Spleen (tissue), 11 donors: ENCODE measurements around the gene GABARAP. TPM values are rescaled to one million over a fixed set of nuclear protein-coding genes. Genes with fewer than 3 reads are reported as not detected.

Experiments used
- DNase-seq: peaks from one replicate; pipeline ENCODE4 v3.0.0-alpha.2; 2020
- H3K27ac ChIP-seq, 8 donors: fragments of 200-600 bp; sonication (generic) in 7 of 8; 1 replicate in 4 of 8; 2 replicates in 4 of 8; pipeline versions ENCODE4 v1.5.0 to v1.8.0; 2016 to 2021; ENCODE audit warnings: inconsistent platforms in 4 of 8, mild to moderate bottlenecking in 4 of 8, moderate library complexity in 1 of 8
- H3K27me3 ChIP-seq, 7 donors: fragments of 200-600 bp; sonication (generic) in 6 of 7; replicated peaks in 1 of 7; 1 replicate in 4 of 7; 2 replicates in 3 of 7; pipeline versions ENCODE4 v1.5.0 to v1.8.0; 2016 to 2021; ENCODE audit warnings: inconsistent platforms in 3 of 7, mild to moderate bottlenecking in 1 of 7
- H3K36me3 ChIP-seq, 6 donors: fragments of 200-600 bp; sonication (generic) in 5 of 6; 1 replicate in 4 of 6; 2 replicates in 2 of 6; pipeline versions ENCODE4 v1.5.0 to v1.8.0; 2016 to 2021; ENCODE audit warnings: inconsistent platforms in 2 of 6
- H3K4me1 ChIP-seq, 6 donors: fragments of 200-600 bp; sonication (generic) in 5 of 6; 1 replicate in 3 of 6; 2 replicates in 3 of 6; pipeline versions ENCODE4 v1.5.0 to v1.8.0; 2016 to 2021; ENCODE audit warnings: inconsistent platforms in 3 of 6
- H3K4me3 ChIP-seq, 8 donors: fragments of 200-600 bp; sonication (generic) in 7 of 8; 1 replicate in 4 of 8; 2 replicates in 4 of 8; pipeline versions ENCODE4 v1.5.0 to v1.8.0; 2016 to 2021; ENCODE audit warnings: inconsistent platforms in 4 of 8, mild to moderate bottlenecking in 4 of 8, moderate library complexity in 2 of 8
- H3K9me3 ChIP-seq, 8 donors: fragments of 200-600 bp; sonication (generic) in 7 of 8; 1 replicate in 4 of 8; 2 replicates in 4 of 8; pipeline versions ENCODE4 v1.5.0 to v1.8.0; 2016 to 2021; ENCODE audit warnings: inconsistent platforms in 4 of 8
- POLR2A ChIP-seq, 3 donors: fragments of 450-650 bp; IDR thresholded peaks; one replicate each; pipeline ENCODE4 v1.5.1; 2017; ENCODE audit warnings: antibody characterized with exemption in 3 of 3, mild to moderate bottlenecking in 1 of 3
- POLR2AphosphoS5 ChIP-seq, 3 donors: sonication (generic); formaldehyde crosslinking; IDR thresholded peaks; one replicate each; pipeline ENCODE4 v1.5.1; 2017; ENCODE audit warnings: antibody characterized with exemption in 3 of 3
- WGBS, 5 donors: extraction: QIAGEN DNeasy Blood & Tissue Kit in 3 of 5; methylation state at CpG; one replicate each; pipeline versions ENCODE4 v1.1.5 to v1.1.7; 2013 to 2018; 5-methylcytosine and 5-hydroxymethylcytosine counted together
- intact Hi-C: fragments of 100-400 bp; cut with DNase I; formaldehyde crosslinking; loops from one replicate; pipeline ENCODE4 v1.15.0; 2023; ENCODE audit warnings: low total_unique reads
- polyA plus RNA-seq, 3 donors: library from polyadenylated mRNA; stranded (reverse); fragments of 200-250 nt; gene quantifications; one replicate each; pipeline ENCODE4 v1.2.1, GENCODE V29; 2013
- total RNA-seq, 7 donors: library from RNA; depleted of rRNA in 3 of 7; stranded (reverse); fragments of >200 nt in 3 of 7; fragmentation: NEBNext Ultra II Directional in 4 of 7; extraction: Animal tissue kit (Norgen Biotek cat#: 25700) in 4 of 7; gene quantifications; one replicate each; pipeline versions ENCODE4 v1.1.0 to v1.2.1, GENCODE V29; 2016 to 2021
- TF ChIP-seq, protein P1 (sequence below), 11 experiments: fragments of 200-600 bp in 7 of 11; fragments of 450-650 bp in 4 of 11; sonication (generic) in 4 of 11; IDR thresholded peaks in 8 of 11; conservative IDR thresholded peaks in 3 of 11; 1 replicate in 7 of 11; 2 replicates in 4 of 11; pipeline versions ENCODE4 v1.4.0 to v1.8.0; 2016 to 2021; ENCODE audit warnings: antibody characterized with exemption in 11 of 11, inconsistent platforms in 4 of 11, mild to moderate bottlenecking in 1 of 11
- donor health status: healthy with polysubstance abuse.
- donor health status: DM: no; HTN: no; CAD: no; lungs with moderate emphysema.
- donor health status: DM: no; HTN: no; CAD: no.
- donor health status: Bipolar disorder and iron deficiency.
- donor health status: healthy.
- donor health status: DM: no; HTN: no; CAD: no.
- donor health status: DM: yes; HTN: yes; CAD: no.

GABARAP gene
- total and polyA plus RNA-seq, 10 donors: 222 to 855 (median 489) TPM

DNA sequence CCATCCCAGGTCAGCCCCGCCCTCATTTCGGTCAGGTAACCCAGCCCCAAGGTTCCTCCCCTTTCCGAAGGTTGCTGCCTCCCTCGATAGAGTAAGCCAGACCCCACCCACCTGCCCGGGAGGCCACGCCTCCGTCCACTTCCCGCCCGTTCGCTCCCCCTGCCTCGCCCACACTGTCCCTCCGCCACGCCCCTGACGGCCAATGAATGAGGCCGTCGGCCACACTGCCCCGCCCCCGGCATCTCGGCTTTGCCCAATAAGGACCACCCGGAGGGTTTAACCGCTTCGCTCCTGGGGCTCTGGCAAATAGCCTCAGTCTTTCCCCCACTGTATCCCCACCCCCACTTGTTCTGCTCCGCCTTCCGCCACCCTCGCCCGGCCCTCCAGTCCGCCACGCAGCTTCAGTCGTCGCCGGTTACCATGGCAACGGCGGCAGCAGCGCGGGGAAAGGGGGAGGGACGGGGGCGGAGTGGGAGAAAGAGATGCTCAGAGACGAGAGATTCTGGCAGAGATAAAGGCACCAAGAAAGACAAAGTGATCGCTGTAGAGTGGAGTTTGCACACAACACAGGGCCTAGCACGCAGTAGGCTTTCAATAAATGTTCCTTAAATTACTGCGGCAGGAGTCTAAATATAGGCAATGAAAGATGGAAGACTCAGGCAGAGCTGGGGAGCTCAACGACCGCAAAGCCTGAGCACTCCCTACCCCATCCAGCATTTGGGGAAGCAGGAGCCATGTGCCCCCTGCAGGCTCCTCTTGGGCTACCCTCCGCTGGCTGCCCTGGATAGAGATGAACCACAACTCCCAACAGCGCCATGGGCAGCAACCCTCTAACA lies 27.7 kb downstream of the GABARAP start:
- peak; percentile 6 to 83 (median 68) for TF ChIP-seq POLR2AphosphoS5 (IDR thresholded peaks at IDR 0.05)
- TF ChIP-seq, protein P1, sequence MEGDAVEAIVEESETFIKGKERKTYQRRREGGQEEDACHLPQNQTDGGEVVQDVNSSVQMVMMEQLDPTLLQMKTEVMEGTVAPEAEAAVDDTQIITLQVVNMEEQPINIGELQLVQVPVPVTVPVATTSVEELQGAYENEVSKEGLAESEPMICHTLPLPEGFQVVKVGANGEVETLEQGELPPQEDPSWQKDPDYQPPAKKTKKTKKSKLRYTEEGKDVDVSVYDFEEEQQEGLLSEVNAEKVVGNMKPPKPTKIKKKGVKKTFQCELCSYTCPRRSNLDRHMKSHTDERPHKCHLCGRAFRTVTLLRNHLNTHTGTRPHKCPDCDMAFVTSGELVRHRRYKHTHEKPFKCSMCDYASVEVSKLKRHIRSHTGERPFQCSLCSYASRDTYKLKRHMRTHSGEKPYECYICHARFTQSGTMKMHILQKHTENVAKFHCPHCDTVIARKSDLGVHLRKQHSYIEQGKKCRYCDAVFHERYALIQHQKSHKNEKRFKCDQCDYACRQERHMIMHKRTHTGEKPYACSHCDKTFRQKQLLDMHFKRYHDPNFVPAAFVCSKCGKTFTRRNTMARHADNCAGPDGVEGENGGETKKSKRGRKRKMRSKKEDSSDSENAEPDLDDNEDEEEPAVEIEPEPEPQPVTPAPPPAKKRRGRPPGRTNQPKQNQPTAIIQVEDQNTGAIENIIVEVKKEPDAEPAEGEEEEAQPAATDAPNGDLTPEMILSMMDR (IDR thresholded peaks at IDR 0.05 in 8 of 11, conservative IDR thresholded peaks at IDR 0.05 in 3 of 11): peak in 10 of 11 experiments; percentile 19 to 65 (median 42)
- TF ChIP-seq POLR2A (IDR thresholded peaks at IDR 0.05): no peak
- peak; percentile 100 for DNase-seq
- H3K27me3 ChIP-seq: no peaks in the 10 kb centered on the region
- no peaks in the 10 kb centered on the region for H3K9me3 ChIP-seq
- peak overlapping the region in 7 of 8 donors; percentile 72 to 99 (median 79) for H3K27ac ChIP-seq
- H3K4me1 ChIP-seq: peaks cover 34 to 75% (median 58%) of the 10 kb centered on the region in 6 donors
- WGBS, 5 donors: 0 to 1% (median 0%) methylated on average over 44 to 45 of the region's 45 CpGs
- H3K36me3 ChIP-seq: no peaks in the 10 kb centered on the region
- intact Hi-C loops: no loop called here
- H3K4me3 ChIP-seq: peak overlapping the region; percentile 44 to 87 (median 61)

DNA sequence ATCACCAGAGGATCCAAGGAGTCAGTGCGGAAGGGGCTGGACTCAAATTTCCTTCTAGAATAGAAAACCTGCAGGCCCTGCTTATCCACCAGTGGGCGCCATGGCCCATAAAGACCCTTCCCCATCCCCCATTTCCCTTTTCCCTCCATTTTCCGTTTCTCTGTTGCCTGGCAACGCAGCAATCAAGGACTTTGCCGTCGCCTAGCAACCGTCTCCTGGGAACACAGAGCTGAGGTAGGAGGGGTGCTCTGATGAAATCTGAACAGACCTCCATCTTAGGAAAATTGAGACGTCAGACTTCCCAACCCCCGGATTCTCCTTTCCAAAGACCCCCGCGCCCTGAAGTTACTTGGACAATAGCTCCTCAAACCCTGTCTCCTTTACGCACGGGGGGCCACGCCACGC lies 28.4 kb downstream of the GABARAP start:
- Histone ChIP-seq H3K27ac (peak overlapping the region in 7 of 8 donors; percentile 72 to 99 (median 79)), H3K27me3 (no peaks in the 10 kb centered on the region), H3K9me3 (no peaks in the 10 kb centered on the region), H3K4me3 (peak overlapping the region; percentile 16 to 87 (median 61)), H3K4me1 (peaks cover 28 to 69% (median 52%) of the 10 kb centered on the region in 6 donors), H3K36me3 (no peaks in the 10 kb centered on the region)
- WGBS, 5 donors: 3 to 5% (median 4%) methylated on average over 15 of the region's 15 CpGs
- intact Hi-C loops: no loop called here
- TF ChIP-seq POLR2AphosphoS5 (IDR thresholded peaks at IDR 0.05) (no peak), POLR2A (IDR thresholded peaks at IDR 0.05) (no peak)
- TF ChIP-seq, protein P1 (IDR thresholded peaks at IDR 0.05 in 8 of 11, conservative IDR thresholded peaks at IDR 0.05 in 3 of 11): peak in 8 of 11 experiments; percentile 19 to 51 (median 28)
- no peak for DNase-seq

DNA sequence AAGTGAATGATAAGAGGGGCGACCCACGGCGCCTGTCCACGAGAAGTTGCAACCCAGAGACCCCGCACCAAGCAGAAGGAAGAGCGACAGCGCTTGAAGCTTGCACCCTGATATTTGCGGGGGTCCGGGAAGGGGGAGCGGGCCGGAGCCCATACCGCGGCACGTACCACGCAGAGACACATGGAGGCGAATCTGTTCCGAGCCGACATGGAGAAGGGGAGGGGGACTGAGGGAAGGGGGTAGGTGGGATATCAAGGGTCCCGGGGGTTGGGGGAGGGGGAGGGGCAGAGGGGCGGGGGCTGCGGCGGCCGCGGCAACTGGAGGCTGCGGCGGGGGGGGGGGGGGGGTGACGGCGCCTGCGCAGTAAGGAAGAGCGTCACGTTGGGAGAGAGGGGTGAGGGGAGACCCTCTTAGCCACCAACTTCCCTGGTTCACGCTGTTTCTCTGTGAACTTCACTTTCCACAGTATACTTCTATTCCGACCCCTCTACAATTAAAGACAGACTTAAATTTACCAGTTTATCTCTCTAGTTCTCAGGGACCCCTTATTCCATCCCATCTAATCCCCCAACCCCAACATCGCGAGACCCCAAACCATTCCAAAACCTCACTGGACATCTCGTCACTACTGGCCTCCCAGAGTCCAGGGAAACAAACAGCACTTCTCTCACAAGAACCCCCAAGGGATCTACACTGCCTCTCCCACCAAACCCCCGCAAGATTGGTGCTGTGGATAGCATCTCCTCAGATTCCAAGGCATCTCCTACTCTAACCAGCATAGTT lies 30.6 kb downstream of the GABARAP start:
- Histone ChIP-seq H3K27ac (no peak overlapping the region), H3K4me1 (peaks cover 18 to 64% (median 39%) of the 10 kb centered on the region in 6 donors), H3K27me3 (no peaks in the 10 kb centered on the region), H3K36me3 (no peaks in the 10 kb centered on the region), H3K4me3 (no peak overlapping the region), H3K9me3 (no peaks in the 10 kb centered on the region)
- 56 to 76% (median 74%) methylated on average over 23 to 37 of the region's 37 CpGs for WGBS, 5 donors
- intact Hi-C loops: no loop called here
- TF ChIP-seq POLR2A (IDR thresholded peaks at IDR 0.05) (no peak), POLR2AphosphoS5 (IDR thresholded peaks at IDR 0.05) (no peak)
- no peak for DNase-seq

DNA sequence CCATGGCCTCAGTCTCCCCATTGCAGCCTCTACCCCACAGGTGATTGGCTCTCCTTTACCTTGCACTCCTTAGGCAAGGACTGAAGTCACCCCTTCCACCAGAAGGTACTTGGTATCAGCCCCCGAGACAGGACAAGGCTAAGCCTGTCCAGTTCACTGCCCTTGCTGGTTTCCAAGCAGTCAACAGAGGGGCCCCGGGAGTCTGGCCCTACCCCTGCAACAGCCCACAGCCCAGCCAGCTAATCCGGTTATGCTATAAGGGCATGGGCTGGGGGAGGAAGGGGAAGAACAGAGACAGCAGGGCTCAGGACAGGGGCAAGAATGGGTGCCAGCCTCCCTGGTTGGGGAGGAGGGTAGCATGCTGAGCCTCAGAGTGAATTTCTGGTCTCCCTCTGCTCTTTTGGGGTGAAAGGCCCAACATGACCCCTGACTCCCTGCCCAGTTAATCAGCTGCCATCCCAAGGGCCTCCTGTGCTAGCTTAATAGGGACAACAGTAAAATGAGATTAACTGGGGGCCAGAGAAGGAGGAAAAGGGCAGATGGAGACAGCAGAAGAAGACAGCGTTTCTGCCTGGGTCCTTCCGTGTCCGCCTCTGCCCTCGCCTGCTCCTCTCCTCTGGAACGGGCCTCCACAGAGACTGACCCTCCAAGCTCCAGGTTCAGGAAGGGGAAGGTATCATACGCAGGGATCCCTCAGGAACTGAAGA lies 33.3 kb downstream of the GABARAP start:
- no peaks in the 10 kb centered on the region for H3K27me3 ChIP-seq
- 85 to 96% (median 91%) methylated on average over 8 to 9 of the region's 9 CpGs for WGBS, 5 donors
- no peaks in the 10 kb centered on the region for H3K9me3 ChIP-seq
- intact Hi-C loops: no loop called here
- no peak for DNase-seq
- no peak overlapping the region for H3K27ac ChIP-seq
- H3K36me3 ChIP-seq: peaks cover 0 to 2% (median 0%) of the 10 kb centered on the region in 6 donors
- no peak overlapping the region for H3K4me3 ChIP-seq
- TF ChIP-seq POLR2AphosphoS5 (IDR thresholded peaks at IDR 0.05) (no peak), POLR2A (IDR thresholded peaks at IDR 0.05) (no peak)
- TF ChIP-seq, protein P1 (IDR thresholded peaks at IDR 0.05 in 8 of 11, conservative IDR thresholded peaks at IDR 0.05 in 3 of 11): no peak
- H3K4me1 ChIP-seq: peaks cover 2 to 64% (median 34%) of the 10 kb centered on the region in 6 donors
